NCI-H2227 (cell line): ENCODE measurements around the gene AKNA.

ENCODE experiments used
- DNase-seq: peaks from one replicate; lab custom pipeline; 2025; ENCODE audit not compliant: unreplicated experiment; lab: John Stamatoyannopoulos, UW

AKNA gene

DNA sequence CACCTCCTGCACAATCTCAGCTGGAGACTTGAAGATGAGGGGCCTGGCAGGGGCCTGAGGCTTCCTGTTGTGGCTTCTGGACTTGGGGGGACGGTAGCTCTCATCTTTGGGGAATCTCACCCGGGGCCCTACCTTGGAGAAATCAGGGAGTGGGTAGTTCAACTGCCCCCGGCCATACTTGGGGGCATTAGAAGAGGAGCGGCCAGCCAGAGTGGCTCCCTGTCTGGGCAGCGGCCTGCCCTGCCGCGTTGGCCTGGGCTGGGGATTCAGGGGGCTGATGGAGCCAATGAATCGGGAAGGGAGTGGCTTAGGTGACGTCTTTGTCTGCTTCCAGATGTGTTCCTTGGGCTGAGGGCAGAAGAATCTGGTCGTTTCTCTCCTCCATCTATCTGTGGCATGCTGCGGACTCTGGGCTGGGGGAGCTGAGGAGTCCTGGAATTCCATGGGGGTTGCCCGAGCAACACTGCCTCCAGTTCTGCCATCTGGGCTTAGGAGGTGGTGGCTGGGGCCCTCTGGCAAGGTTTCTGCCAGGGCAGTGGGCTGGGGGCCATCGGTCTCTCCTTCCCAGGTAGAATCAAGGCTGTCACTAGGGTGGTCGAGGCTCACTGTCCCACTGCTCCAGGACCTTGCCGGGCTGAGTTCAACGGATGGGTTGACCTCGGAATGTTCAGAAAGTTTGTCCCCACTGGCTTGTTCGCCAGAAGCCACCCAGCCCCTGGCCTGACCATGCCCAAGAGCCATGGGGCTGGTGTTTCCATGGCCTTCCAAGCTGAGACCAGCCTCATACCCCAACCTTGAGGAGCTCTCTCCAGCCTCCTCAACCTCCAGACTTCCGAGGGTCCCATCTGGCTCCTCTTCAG lies 11.0 kb downstream of the AKNA start:
- DNase-seq: no peak

DNA sequence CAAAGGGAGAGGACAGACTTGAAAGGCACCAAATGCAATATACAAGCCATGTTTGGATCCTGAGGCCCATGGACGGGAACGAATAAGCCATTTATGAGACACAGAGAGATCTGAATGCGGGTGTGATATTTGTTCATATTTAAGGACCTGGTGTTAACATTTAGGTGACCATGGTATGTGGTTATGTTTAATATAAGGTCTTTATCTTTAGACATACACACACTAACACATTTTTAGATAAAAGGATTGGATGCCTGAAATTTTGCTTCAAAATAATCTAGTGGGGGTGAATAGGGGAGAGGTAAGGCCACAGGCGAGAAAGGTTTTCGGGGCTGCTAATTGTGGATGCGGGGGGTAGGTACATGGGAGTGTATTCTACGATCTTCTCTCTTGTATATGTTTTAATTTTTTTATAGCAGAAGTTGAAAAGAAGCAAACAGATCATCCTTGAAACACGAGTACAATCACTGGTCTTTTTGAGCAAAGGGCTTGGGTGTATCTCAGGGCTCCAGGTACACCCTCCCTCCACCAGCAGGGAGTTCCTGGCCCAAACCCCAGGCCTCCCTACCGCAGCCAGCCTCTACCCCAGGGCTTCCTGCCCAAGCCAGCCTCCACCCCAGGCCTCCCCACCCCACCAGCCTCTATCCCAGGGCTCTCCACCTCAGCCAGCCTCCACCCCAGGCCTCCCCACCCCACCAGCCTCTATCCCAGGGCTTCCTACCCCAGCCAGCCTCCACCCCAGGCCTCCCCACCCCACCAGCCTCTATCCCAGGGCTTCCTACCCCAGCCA lies 12.2 kb downstream of the AKNA start:
- no peak for DNase-seq

GRCh38 chr9:114374936-114375335 lies 12.8 kb downstream of the AKNA start:
- DNase-seq: no peak

DNA sequence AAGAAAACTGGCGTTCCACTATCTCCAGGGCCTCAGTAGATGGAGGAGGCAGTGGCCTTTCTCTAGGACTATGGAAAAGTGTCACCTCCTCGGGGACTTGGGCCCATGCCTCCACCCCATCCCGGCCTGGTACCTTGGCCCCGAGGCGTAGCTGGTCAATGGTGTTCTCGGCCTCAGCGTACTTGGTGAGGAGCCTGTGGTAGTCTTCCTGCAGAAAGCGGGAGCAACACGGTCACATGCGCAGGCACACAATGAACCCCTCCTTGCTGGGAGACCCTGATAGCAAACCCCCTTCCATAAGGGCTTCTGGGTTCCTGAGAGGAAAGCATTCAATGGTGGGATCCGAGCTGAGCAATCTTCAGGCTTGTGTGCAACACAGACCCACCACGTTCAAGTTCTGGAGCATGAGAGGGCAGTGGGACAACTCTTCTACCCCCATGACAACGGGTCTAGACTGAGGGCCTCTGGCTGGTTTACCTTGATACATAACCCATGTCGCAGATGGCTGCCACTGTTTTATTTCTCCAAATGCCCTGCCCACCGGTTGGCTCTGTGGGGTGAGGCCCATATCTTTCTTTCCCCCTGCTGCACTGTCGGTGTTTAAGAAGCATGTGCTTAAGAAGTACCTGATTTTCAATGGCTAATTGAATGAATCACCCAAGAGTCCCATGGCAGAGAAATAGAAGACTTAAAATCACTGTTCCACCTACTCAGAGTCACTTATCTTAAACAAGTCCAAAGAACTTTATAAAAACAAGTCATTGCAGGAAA lies 13.6 kb downstream of the AKNA start:
- DNase-seq: no peak

- DNase-seq: no peak
Observed at GRCh38 chr9:114372921-114373448, 14.8 kb downstream of the AKNA start.

GRCh38 chr9:114371973-114372917 lies 15.5 kb downstream of the AKNA start:
- no peak for DNase-seq

- DNase-seq: no peak
Observed at GRCh38 chr9:114371343-114371944, 16.3 kb downstream of the AKNA start.

DNA sequence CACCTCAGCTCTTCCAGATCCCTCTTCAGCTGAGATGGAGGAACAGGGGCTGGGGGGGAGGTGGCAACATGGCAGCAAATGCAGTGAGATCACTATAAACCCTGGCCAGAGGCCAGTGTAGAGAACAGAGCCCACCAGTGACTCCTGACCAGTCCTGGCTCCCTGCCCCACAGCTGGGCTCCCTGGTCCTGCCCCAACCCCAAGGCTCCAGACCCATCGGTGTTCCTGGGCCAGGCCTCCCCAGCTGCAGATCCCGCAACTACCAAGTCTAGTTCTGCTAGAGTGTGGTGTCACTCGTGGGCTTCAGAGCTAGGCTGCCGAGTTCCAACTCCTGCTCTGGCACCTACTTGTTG lies 16.8 kb downstream of the AKNA start:
- no peak for DNase-seq

- DNase-seq: no peak
Observed at GRCh38 chr9:114370251-114370967, 17.4 kb downstream of the AKNA start.

DNA sequence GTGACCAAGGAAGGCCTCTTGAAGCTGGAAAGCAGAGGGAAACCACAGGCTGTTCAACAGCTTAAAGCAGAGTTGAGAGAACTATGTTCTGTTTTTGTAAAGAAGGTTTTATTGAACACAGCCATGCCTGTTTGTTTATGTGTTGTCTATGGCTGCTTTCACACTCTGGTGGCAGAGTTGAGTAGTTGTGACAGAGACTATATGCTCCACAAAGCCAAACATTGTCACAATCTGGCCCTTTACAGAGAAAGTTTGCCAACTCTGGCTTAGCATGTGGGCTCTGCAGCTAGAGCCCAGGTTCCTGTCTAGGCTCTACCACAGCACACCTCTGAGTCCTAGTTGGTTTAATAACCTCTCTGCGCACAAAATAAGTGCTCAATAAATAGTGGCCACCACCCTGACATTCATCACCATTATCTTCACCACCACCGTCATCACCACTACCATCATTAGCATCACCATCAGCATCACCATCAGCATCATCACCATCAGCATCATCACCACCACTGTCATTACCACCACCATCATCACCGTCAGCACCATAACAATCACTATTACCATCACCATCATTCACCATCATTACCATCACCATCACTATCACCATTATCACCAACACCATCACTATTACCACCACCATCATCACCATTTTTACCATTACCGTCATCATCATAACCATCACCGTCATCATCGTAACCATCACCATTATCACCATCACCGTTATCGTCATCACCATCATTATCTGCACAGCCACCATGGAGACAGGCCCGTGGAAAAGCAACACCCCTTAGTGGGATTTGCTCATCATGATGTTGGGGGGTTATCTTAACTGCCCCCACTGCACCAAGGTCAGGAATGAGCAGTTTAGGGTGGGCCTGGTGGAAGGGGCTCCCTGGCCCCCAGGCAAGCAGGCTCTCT lies 18.3 kb downstream of the AKNA start:
- no peak for DNase-seq

- no peak for DNase-seq
Observed at GRCh38 chr9:114367772-114368569, 19.8 kb downstream of the AKNA start.

GRCh38 chr9:114367366-114367765 lies 20.4 kb downstream of the AKNA start:
- DNase-seq: no peak

DNA sequence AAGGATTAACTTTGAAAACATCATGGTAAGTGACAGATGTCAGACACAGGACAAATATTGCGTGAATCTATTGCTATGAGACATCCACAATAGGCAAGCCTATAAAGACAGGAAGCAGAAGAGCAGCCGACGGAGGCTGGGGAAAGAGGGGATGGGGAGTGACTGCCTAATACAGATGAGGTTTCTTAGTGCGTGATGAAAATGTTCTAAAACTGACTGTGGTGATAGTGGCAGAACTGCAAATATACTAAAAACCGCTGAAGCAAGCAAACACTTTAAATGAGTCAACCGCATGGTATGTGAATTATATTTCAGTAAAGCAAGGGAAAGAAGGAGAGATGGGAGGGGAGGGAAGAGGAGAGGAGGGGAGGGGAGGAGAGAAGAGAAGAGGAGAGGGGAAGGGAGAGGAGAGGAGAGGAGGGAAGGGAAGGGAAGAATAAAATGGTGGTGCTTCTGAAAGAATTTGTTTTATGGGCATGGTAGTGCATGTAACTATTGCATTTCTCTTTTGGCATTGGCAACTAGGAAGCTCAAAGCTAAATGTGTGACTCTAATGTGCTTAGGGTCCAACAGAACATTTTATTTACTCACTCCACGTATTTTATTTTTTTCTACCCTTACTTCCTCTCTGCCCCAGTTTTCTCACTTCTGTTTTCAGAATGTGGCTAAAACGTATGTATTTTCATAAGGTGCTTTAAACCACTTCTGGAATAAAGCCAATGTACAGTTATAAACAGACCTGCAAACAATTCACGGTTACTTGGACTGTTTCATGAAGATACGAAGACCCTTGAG lies 21.3 kb downstream of the AKNA start:
- DNase-seq: no peak

DNA sequence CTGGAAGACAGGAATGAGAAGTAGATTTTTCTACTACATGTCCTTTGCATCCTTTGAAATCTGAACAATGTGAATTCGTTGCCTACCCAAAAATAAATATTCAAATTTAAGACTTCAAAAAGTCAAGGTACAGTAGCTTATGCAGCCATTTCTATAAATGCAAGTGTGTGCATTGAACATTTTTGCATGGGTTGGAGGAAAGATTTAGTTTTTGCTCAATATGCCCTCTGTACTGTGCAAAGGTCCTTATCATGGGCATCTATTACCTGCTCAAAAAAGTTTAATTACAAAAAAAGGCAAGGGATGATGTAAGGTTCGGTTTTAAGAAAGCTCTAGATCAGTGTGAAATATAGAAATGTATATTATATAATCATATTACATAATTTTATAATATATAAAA lies 22.6 kb downstream of the AKNA start:
- DNase-seq: no peak

DNA sequence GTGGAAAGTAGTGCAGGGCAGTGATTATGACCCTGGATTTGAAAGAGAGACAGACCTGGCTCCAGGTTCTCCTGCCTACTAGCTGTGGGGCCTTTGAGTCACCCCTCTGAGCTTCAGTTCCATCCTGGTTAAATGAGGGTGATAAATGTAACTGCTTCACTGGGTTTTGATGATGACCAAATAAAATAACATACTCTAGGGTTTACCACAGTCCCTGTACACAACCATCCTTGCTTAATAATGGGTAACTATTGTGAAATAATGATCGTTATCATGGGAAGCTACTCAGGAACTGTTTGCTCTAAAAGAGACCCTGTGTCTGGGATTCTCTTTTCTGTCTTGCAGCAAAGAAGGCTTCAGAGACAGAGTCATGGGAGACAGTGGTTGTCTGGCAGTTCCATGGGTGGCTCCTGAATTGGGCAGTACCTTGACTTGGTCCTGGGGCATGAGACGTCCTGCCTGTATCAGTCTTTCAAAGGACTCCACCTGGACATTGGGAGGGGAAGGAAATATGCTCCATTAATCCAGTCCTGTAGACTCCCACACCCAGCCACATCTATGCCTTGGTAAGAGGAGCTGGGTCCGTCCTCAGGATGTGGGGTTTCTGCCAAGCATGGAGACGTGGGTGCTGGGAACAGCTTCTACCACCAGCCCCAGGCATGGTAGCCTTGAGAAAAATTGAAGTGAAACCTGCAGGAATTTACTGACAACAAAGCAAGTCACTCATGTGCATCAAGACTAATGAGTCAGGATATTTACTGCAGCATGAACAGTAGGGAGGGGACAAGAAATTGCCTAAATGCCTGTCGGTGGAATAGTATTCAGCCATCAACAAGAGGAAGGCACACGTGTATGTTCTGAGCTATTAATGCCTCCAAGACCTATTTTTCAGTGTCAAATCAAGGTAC lies 23.4 kb downstream of the AKNA start:
- no peak for DNase-seq

DNA sequence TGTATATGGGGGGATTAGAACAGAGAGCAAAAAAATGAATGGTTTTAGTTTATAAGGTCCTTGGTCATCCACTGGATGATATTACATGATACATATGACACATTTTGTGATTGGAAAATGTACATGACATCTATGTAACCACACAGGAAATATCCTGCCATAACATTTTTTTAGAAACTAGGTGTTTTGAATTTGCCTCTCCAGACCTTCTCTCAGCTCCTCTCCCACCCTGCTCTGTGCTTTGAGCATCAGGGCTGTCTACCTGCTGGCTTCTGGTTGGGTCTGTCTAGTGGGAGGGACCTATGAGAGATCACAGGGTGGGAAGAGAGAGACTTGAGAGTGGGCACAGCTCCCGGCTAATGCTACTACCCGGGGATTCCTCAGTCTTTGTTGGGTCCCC lies 24.4 kb downstream of the AKNA start:
- no peak for DNase-seq
